ENCODE data around the gene NCEH1. TPM values are rescaled to one million over a fixed set of nuclear protein-coding genes. Genes with fewer than 3 reads are reported as not detected.
"Not testable (repeated sequence)": the region's sequence is repeated elsewhere in the genome, so short reads cannot be mapped to it uniquely, and the experiment has no call there.

Gene NCEH1
- total RNA-seq, 4 donors from 2014 or later = 2.3 to 5.8 (median 4.2) TPM

DNA sequence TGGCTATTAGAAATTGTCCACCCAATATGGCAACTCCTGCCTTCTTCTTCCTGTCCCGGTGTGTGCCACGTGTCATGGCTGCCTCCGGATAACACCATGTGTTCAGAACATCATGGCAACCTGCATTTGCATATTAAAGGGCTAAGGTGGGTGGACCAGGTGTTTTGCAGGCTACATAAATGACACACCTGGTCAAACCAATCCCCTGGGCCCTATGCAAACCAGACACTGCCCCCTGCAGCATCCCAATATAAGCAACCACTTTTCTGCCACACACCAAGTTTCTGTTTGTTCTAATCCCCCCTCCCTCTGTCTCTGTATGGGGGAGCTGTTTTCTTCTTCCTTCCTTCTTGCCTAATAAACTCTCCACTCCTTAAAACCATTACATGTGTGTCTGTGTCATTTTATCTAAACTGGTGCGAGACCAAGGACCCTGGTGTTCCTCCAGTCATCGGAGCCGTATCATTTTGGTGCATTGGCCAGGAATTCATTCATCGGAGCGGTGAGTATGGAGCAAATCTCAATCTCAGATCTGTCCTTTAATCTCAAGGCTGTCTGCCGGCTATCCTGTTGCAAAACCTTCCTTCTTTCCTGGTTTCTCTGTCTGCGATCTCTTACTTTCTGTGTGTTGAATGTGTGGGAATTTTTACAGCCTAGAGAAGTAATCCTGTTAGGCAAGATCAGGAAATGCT lies 44.5 kb downstream of the NCEH1 start:
- peaks cover 10% of the 10 kb centered on the region for H3K4me1 ChIP-seq
- H3K36me3 ChIP-seq = no peaks in the 10 kb centered on the region
- DNase-seq (ENCODE audit: low spot score in 2 of 2) = no peak
- H3K27ac ChIP-seq = no peak overlapping the region
- 81% methylated on average over 10 of the region's 10 CpGs for WGBS
- H3K9me3 ChIP-seq = no peaks in the 10 kb centered on the region
- H3K4me3 ChIP-seq = no peak overlapping the region
- no peaks in the 10 kb centered on the region for H3K27me3 ChIP-seq
- TF ChIP-seq POLR2A (IDR thresholded peaks at IDR 0.05) (no peak), POLR2AphosphoS5 (IDR thresholded peaks at IDR 0.05) (no peak), EP300 (IDR thresholded peaks at IDR 0.05) (no peak)
- TF ChIP-seq, protein P1, sequence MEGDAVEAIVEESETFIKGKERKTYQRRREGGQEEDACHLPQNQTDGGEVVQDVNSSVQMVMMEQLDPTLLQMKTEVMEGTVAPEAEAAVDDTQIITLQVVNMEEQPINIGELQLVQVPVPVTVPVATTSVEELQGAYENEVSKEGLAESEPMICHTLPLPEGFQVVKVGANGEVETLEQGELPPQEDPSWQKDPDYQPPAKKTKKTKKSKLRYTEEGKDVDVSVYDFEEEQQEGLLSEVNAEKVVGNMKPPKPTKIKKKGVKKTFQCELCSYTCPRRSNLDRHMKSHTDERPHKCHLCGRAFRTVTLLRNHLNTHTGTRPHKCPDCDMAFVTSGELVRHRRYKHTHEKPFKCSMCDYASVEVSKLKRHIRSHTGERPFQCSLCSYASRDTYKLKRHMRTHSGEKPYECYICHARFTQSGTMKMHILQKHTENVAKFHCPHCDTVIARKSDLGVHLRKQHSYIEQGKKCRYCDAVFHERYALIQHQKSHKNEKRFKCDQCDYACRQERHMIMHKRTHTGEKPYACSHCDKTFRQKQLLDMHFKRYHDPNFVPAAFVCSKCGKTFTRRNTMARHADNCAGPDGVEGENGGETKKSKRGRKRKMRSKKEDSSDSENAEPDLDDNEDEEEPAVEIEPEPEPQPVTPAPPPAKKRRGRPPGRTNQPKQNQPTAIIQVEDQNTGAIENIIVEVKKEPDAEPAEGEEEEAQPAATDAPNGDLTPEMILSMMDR (IDR thresholded peaks at IDR 0.05) = no peak

DNA sequence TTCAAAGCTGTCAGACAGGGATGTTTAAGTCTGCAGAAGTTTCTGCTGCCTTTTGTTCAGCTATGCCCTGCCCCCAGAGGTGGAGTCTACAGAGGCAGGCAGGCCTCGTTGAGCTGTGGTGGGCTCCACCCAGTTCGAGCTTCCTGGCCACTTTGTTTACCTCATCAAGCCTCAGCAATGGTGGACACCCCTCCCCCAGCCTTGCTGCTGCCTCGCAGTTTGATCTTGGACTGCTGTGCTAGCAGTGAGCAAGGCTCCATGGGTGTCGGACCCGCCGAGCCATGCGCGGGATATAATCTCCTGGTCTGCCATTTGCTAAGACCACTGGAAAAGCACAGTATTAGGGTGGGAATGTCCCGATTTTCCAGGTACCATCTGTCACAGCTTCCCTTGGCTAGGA lies 45.4 kb downstream of the NCEH1 start:
- H3K4me1 ChIP-seq; H3K9me3 ChIP-seq; H3K36me3 ChIP-seq; DNase-seq (ENCODE audit: low spot score in 2 of 2); H3K27me3 ChIP-seq; H3K4me3 ChIP-seq; H3K27ac ChIP-seq: not testable (repeated sequence)
- WGBS = 83% methylated on average over 1 of the region's 9 CpGs

DNA sequence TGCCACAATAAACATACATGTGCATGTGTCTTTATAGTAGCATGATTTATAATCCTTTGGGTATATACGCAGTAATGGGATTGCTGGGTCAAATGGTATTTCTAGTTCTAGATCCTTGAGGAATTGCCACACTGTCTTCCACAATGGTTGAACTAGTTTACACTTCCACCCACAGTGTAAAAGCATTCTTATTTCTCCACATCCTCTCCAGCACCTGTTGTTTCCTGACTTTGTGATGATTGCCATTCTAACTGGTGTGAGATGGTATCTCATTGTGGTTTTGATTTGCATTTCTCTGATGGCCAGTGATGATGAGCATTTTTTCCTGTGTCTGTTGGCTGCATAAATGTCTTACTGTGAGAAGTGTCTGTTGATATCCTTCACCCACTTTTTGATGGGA lies 50.4 kb downstream of the NCEH1 start:
- not testable (repeated sequence) for H3K27ac ChIP-seq; H3K4me3 ChIP-seq; DNase-seq (ENCODE audit: low spot score in 2 of 2); H3K27me3 ChIP-seq; H3K9me3 ChIP-seq; H3K4me1 ChIP-seq; H3K36me3 ChIP-seq
- WGBS = 100% methylated on average over 1 of the region's 1 CpG

DNA sequence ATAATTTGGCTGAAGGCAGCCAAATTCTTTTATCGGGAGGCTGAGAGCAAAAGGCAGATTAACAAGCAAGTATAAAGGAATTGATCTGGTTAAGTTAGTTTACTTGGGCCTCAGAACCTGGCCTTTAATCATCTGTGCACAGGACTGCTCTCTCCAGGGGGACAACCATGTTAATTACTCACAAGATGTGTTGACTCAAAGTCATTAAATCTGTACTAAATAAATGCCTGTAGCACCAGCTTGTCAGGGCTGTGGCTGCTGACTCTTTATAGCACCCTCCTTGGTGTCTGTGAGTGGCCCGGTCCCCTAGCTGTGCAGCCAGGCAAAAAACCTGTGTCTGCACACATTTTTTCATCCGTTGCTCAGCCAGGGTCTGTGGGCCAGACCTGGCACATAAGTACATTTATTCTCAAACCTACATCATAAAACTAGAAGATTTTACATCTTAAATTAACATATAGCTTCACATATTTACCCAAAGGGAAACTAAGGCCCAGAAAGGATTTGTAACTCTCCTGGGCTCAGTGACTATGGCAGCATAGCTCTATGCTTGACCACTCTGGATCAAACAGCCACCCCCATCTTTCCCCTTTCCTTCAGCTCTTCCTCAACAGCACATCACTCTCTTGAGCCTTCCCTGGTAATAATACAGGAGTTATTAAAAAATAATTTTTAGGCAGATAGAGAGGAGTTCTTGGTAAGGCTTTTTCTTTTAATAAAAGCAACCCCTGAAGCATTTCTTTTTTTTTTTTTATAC lies 51.4 kb downstream of the NCEH1 start:
- DNase-seq (ENCODE audit: low spot score in 2 of 2) = no peak
- Histone ChIP-seq H3K4me3 (no peak overlapping the region), H3K4me1 (no peaks in the 10 kb centered on the region), H3K27ac (no peak overlapping the region), H3K36me3 (no peaks in the 10 kb centered on the region), H3K9me3 (no peaks in the 10 kb centered on the region), H3K27me3 (no peaks in the 10 kb centered on the region)
- TF ChIP-seq EP300 (IDR thresholded peaks at IDR 0.05) (no peak), POLR2AphosphoS5 (IDR thresholded peaks at IDR 0.05) (no peak)
- TF ChIP-seq, protein P1 (IDR thresholded peaks at IDR 0.05) = no peak
- WGBS = 76% methylated on average over 3 of the region's 3 CpGs

DNA sequence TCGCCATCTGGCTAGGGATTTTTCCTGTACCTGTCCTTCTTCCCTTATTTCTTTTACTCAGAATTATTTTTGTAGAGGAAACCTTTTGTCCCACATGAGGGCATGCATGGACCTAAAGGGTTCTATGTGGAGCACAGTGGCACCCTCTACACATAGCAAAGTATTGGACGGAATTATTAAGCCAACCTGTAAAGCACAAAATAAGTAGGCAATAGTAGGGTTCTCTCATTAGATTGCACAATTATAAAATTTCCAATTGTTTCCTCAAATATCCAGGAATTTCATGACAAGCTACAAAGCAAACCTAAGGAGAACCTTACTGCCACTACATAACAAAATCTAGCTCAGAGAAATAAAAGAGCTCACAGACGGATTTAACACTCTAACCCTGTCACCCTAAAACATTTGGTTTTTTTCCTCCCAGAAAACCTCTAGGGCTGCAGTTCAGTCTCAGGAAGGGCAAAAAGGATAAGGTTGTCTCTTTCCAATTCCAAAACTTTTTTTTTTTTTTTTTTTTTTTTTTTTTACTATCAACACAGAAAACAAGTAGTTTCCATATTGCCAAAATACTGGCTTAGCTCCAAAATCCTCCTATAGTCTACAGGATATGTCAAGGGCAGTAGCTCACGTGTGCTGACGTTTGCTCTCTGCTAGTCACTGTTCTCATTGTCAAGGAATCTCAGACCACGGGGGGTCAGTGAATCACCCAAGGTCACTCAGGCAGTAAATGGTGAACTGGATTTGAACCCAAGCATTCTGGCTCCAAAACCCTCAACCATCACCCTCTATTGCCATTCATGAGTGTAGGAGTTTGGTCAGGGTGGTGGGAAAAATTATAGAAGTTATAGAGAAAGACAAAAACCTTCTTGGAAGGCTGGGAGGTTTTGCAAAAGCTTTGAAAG lies 52.3 kb downstream of the NCEH1 start:
- H3K27me3 ChIP-seq = no peaks in the 10 kb centered on the region
- no peak overlapping the region for H3K27ac ChIP-seq
- no peak overlapping the region for H3K4me3 ChIP-seq
- 88% methylated on average over 6 of the region's 6 CpGs for WGBS
- DNase-seq (ENCODE audit: low spot score in 2 of 2) = no peak
- TF ChIP-seq POLR2AphosphoS5 (IDR thresholded peaks at IDR 0.05) (no peak), POLR2A (IDR thresholded peaks at IDR 0.05) (no peak), EP300 (IDR thresholded peaks at IDR 0.05) (no peak)
- TF ChIP-seq, protein P1 (IDR thresholded peaks at IDR 0.05) = no peak
- H3K4me1 ChIP-seq = no peaks in the 10 kb centered on the region
- H3K36me3 ChIP-seq = no peaks in the 10 kb centered on the region
- H3K9me3 ChIP-seq = no peaks in the 10 kb centered on the region

DNA sequence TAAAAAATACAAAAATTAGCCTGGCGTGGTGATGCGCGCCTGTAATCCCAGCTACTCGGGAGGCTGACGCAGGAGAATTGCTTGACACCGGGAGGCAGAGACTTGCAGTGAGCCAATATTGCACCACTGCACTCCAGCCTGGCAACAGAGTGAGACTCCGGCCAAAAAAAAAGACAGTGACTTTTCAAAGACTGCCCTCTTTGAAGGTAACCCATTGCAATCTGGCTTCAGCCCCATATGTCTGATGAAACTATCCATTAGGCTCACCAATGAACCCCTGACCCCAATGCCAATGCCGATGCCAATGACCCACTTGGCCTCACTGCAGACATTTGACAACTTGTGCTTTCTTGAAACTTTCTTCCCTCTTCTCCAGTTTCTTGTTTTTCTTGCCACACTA lies 54.3 kb downstream of the NCEH1 start:
- TF ChIP-seq, protein P1 (IDR thresholded peaks at IDR 0.05) = no peak
- TF ChIP-seq POLR2A (IDR thresholded peaks at IDR 0.05) = no peak
- no peak for TF ChIP-seq POLR2AphosphoS5 (IDR thresholded peaks at IDR 0.05)
- TF ChIP-seq EP300 (IDR thresholded peaks at IDR 0.05) = no peak
- 89% methylated on average over 8 of the region's 8 CpGs for WGBS
- no peak overlapping the region for H3K4me3 ChIP-seq
- H3K36me3 ChIP-seq = no peaks in the 10 kb centered on the region
- H3K4me1 ChIP-seq = no peaks in the 10 kb centered on the region
- H3K27ac ChIP-seq = no peak overlapping the region
- no peak for DNase-seq (ENCODE audit: low spot score in 2 of 2)
- H3K27me3 ChIP-seq = no peaks in the 10 kb centered on the region
- no peaks in the 10 kb centered on the region for H3K9me3 ChIP-seq
